ENCODE measurements around the gene PARL.

- TF ChIP-seq, protein P1, sequence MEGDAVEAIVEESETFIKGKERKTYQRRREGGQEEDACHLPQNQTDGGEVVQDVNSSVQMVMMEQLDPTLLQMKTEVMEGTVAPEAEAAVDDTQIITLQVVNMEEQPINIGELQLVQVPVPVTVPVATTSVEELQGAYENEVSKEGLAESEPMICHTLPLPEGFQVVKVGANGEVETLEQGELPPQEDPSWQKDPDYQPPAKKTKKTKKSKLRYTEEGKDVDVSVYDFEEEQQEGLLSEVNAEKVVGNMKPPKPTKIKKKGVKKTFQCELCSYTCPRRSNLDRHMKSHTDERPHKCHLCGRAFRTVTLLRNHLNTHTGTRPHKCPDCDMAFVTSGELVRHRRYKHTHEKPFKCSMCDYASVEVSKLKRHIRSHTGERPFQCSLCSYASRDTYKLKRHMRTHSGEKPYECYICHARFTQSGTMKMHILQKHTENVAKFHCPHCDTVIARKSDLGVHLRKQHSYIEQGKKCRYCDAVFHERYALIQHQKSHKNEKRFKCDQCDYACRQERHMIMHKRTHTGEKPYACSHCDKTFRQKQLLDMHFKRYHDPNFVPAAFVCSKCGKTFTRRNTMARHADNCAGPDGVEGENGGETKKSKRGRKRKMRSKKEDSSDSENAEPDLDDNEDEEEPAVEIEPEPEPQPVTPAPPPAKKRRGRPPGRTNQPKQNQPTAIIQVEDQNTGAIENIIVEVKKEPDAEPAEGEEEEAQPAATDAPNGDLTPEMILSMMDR (IDR thresholded peaks at IDR 0.05), result no peak
- TF ChIP-seq POLR2AphosphoS5 (IDR thresholded peaks at IDR 0.05), result no peak
- TF ChIP-seq POLR2A (IDR thresholded peaks at IDR 0.05), result no peak
Observed at GRCh38 chr3:183828538-183828870, 56.2 kb downstream of the PARL start.
